ENCODE measurements around the gene CCK.
"Not testable (repeated sequence)": the region's sequence is repeated elsewhere in the genome, so short reads cannot be mapped to it uniquely, and the experiment has no call there.

Gene CCK

GRCh38 chr3:42266085-42266484, at the start of gene CCK:
CCK (minus strand) TSS chr3:42266185; CDS start chr3:42263630, 2,555 bp downstream.
- DNase-seq, result no peak

- no peak for DNase-seq
Observed at GRCh38 chr3:42314411-42314810, 48.4 kb upstream of the CCK start.

- no peak for DNase-seq
Observed at GRCh38 chr3:42308651-42309050, 42.7 kb upstream of the CCK start.

- DNase-seq, result no peak
Observed at GRCh38 chr3:42306499-42306898, 40.5 kb upstream of the CCK start.

- peak; percentile 25 for DNase-seq
Observed at GRCh38 chr3:42302924-42303634, 37.1 kb upstream of the CCK start.

GRCh38 chr3:42301446-42302175, 35.6 kb upstream of the CCK start:
- no peak for DNase-seq

- DNase-seq, result no peak
Observed at GRCh38 chr3:42300778-42301177, 34.8 kb upstream of the CCK start.

GRCh38 chr3:42300013-42300412, 34.0 kb upstream of the CCK start:
- no peak for DNase-seq

GRCh38 chr3:42298259-42298658, 32.3 kb upstream of the CCK start:
- no peak for DNase-seq

- DNase-seq, result no peak
Observed at GRCh38 chr3:42292009-42292408, 26.0 kb upstream of the CCK start.

- no peak for DNase-seq
Observed at GRCh38 chr3:42290966-42291714, 25.2 kb upstream of the CCK start.

GRCh38 chr3:42289026-42289425, 23.0 kb upstream of the CCK start:
- no peak for DNase-seq

- no peak for DNase-seq
Observed at GRCh38 chr3:42288385-42288784, 22.4 kb upstream of the CCK start.

- DNase-seq, result not testable (repeated sequence)
Observed at GRCh38 chr3:42287423-42287822, 21.4 kb upstream of the CCK start.

- no peak for DNase-seq
Observed at GRCh38 chr3:42277676-42278075, 11.7 kb upstream of the CCK start.

GRCh38 chr3:42276141-42277132, 10.5 kb upstream of the CCK start:
- DNase-seq, result no peak

GRCh38 chr3:42275217-42275616, 9.2 kb upstream of the CCK start:
- DNase-seq, result no peak

- DNase-seq, result no peak
Observed at GRCh38 chr3:42274266-42274665, 8.3 kb upstream of the CCK start.

- no peak for DNase-seq
Observed at GRCh38 chr3:42273361-42273760, 7.4 kb upstream of the CCK start.

GRCh38 chr3:42271786-42272185, 5.8 kb upstream of the CCK start:
- DNase-seq, result no peak

GRCh38 chr3:42270561-42270960, 4.6 kb upstream of the CCK start:
- DNase-seq, result no peak

GRCh38 chr3:42269647-42270046, 3.7 kb upstream of the CCK start:
- no peak for DNase-seq

- no peak for DNase-seq
Observed at GRCh38 chr3:42267878-42268277, 1.9 kb upstream of the CCK start.
